SU-DHL-6 (cell line): ENCODE data around the gene SLF2.

Experiments
- H2AFZ ChIP-seq: fragments of 200-600 bp; sonication (generic); 2 replicates; pipeline ENCODE4 v1.6.1; 2014; ENCODE audit warnings: low read depth, mild to moderate bottlenecking, moderate library complexity, mixed read lengths, antibody characterized with exemption, low read length; ENCODE audit not compliant: severe bottlenecking
- H3F3A ChIP-seq: fragments of 200-600 bp; shearing (Covaris generic); 2 replicates; pipeline ENCODE4 v1.6.0; 2016; ENCODE audit warnings: antibody characterized with exemption, mild to moderate bottlenecking; ENCODE audit not compliant: insufficient read depth
- H3K27ac ChIP-seq: fragments of 200-600 bp; sonication (generic); 2 replicates; pipeline ENCODE4 v1.5.1; 2016; ENCODE audit warnings: low read depth, mild to moderate bottlenecking, low read length, moderate library complexity, mixed read lengths
- H3K27me3 ChIP-seq: fragments of 200-600 bp; sonication (generic), shearing (Covaris generic); 2 replicates; pipeline ENCODE4 v1.6.0; 2014; ENCODE audit warnings: mild to moderate bottlenecking, low read length
- H3K36me3 ChIP-seq: fragments of 200-600 bp; sonication (generic); 2 replicates; pipeline ENCODE4 v1.6.1; 2014; ENCODE audit warnings: mild to moderate bottlenecking, low read length, mixed read lengths
- H3K4me2 ChIP-seq: fragments of 300-600, 200-600 bp; shearing (Covaris generic), sonication (generic); 2 replicates; pipeline ENCODE4 v1.6.0; 2014; ENCODE audit warnings: low read length, low read depth, mild to moderate bottlenecking; ENCODE audit not compliant: poor library complexity, severe bottlenecking
- H3K4me3 ChIP-seq: fragments of 200-600 bp; sonication (generic); 2 replicates; pipeline ENCODE4 v1.5.1; 2014; ENCODE audit warnings: antibody characterized with exemption, low read length, mild to moderate bottlenecking, mixed read lengths; ENCODE audit not compliant: insufficient read depth, poor library complexity, severe bottlenecking
- H3K79me2 ChIP-seq: fragments of 200-600 bp; sonication (generic); 2 replicates; pipeline ENCODE4 v1.6.1; 2014; ENCODE audit warnings: mild to moderate bottlenecking, low read length, moderate library complexity; ENCODE audit not compliant: insufficient read depth
- H3K9ac ChIP-seq: fragments of 200-600 bp; sonication (generic); 2 replicates; pipeline ENCODE4 v1.7.0; 2014; ENCODE audit warnings: mild to moderate bottlenecking, low read length
- H3K9me2 ChIP-seq: fragments of 200-600 bp; sonication (generic); replicated peaks from 2 replicates; pipeline ENCODE4 v1.6.1; 2014; ENCODE audit warnings: low read length; ENCODE audit not compliant: insufficient read depth
- H3K9me3 ChIP-seq: fragments of 200-600 bp; sonication (generic); 2 replicates; pipeline ENCODE4 v1.6.1; 2014; ENCODE audit warnings: low read length, mixed read lengths; ENCODE audit not compliant: insufficient read depth
- H4K20me1 ChIP-seq: fragments of 200-600 bp; sonication (generic); 2 replicates; pipeline ENCODE4 v1.6.1; 2014; ENCODE audit warnings: low read depth, mild to moderate bottlenecking, antibody characterized with exemption, low read length, moderate library complexity, mixed read lengths
- EZH2phosphoT487 ChIP-seq: fragments of 200-600 bp; sonication (generic), shearing (Covaris generic); conservative IDR thresholded peaks from 2 replicates; pipeline ENCODE4 v1.6.1; 2018; ENCODE audit warnings: mild to moderate bottlenecking, antibody characterized with exemption, low read length, moderate library complexity, mixed read lengths
- TF ChIP-seq, protein P1 (sequence below): fragments of 200-600 bp; sonication (generic); IDR thresholded peaks from one replicate; pipeline ENCODE4 v1.5.1; 2017; ENCODE audit warnings: antibody characterized with exemption, mild to moderate bottlenecking, low read length, moderate library complexity; ENCODE audit not compliant: insufficient read depth, poor library complexity, severe bottlenecking

The SLF2 gene

DNA sequence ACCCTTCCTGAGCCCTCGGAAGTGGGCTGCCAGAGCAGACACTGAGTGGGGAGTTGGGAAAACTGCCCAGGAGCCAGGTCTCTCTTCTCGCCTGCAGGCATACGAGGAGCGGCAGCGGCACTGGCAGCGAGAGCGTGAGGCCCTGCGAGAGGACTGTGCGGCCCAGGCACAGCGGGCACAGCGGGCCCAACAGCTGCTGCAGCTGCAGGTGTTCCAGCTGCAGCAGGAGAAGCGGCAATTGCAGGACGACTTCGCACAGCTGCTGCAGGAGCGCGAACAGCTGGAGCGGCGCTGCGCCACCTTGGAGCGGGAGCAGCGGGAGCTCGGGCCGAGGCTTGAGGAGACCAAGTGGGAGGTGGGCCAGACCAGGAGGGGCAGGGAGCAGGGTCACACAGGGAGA is 92.6 kb downstream of the SLF2 start:
- H3K79me2 ChIP-seq = no peaks in the 10 kb centered on the region
- TF ChIP-seq, protein P1, sequence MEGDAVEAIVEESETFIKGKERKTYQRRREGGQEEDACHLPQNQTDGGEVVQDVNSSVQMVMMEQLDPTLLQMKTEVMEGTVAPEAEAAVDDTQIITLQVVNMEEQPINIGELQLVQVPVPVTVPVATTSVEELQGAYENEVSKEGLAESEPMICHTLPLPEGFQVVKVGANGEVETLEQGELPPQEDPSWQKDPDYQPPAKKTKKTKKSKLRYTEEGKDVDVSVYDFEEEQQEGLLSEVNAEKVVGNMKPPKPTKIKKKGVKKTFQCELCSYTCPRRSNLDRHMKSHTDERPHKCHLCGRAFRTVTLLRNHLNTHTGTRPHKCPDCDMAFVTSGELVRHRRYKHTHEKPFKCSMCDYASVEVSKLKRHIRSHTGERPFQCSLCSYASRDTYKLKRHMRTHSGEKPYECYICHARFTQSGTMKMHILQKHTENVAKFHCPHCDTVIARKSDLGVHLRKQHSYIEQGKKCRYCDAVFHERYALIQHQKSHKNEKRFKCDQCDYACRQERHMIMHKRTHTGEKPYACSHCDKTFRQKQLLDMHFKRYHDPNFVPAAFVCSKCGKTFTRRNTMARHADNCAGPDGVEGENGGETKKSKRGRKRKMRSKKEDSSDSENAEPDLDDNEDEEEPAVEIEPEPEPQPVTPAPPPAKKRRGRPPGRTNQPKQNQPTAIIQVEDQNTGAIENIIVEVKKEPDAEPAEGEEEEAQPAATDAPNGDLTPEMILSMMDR = no peak
- no peak for TF ChIP-seq EZH2phosphoT487
- H3K27me3 ChIP-seq = no peaks in the 10 kb centered on the region
- no peaks in the 10 kb centered on the region for H3K9me2 ChIP-seq
- H3K9ac ChIP-seq = no peak overlapping the region
- H3F3A ChIP-seq = no peaks in the 10 kb centered on the region
- H3K36me3 ChIP-seq = no peaks in the 10 kb centered on the region
- no peak overlapping the region for H3K27ac ChIP-seq
- no peak overlapping the region for H3K4me3 ChIP-seq
- H2AFZ ChIP-seq = no peak overlapping the region
- H4K20me1 ChIP-seq = no peaks in the 10 kb centered on the region
- H3K4me2 ChIP-seq = no peak overlapping the region
- no peaks in the 10 kb centered on the region for H3K9me3 ChIP-seq

DNA sequence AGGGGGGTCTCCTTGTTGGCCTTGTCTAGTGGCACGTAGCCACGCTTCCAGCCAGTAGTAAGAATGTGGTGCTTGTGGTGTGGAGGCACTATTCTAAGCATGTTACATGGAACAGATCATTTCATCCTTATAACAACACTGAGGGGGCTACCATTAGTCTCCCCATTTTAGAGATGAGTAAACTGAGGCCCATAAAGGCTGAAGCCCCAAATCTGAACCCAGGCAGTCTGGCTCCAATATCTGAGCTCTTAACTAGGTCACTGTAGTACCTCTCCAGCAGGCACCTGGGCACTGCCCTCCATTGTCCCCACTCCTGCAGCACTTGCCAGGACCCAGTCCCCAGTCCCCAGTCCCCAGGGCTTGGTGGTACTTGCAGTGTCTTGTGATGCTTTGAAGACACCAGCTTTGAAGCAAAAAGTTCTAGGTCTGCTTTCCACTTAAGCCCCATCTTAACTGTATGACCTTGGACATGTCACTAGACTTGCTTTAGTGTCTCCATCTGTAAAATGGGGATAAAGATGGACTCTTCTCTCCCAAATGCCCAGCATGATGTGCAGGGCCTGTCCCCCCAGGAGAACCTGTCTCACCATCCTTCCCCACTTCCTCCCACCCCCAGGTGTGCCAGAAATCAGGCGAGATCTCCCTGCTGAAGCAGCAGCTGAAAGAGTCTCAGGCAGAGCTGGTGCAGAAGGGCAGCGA is 93.3 kb downstream of the SLF2 start:
- Histone ChIP-seq H3F3A (no peaks in the 10 kb centered on the region), H3K4me3 (no peak overlapping the region), H3K9me3 (no peaks in the 10 kb centered on the region), H4K20me1 (no peaks in the 10 kb centered on the region), H3K27ac (no peak overlapping the region), H3K9ac (no peak overlapping the region), H2AFZ (no peak overlapping the region), H3K36me3 (no peaks in the 10 kb centered on the region), H3K9me2 (no peaks in the 10 kb centered on the region), H3K4me2 (no peak overlapping the region), H3K27me3 (no peaks in the 10 kb centered on the region), H3K79me2 (no peaks in the 10 kb centered on the region)
- TF ChIP-seq, protein P1 = no peak
- TF ChIP-seq EZH2phosphoT487 = no peak

DNA sequence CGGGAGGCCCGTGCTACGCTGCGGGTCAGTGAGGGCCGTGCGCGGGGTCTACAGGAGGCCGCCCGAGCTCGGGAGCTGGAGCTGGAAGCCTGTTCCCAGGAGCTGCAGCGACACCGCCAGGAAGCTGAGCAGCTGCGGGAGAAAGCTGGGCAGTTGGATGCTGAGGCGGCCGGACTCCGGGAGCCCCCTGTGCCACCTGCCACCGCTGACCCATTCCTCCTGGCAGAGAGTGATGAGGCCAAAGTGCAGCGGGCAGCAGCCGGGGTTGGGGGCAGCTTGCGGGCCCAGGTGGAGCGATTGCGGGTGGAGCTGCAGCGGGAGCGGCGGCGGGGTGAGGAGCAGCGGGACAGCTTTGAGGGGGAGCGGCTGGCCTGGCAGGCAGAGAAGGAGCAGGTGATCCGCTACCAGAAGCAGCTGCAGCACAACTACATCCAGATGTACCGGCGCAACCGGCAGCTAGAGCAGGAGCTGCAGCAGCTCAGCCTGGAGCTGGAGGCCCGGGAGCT is 93.9 kb downstream of the SLF2 start:
- H3K9me2 ChIP-seq = no peaks in the 10 kb centered on the region
- H2AFZ ChIP-seq = no peak overlapping the region
- no peaks in the 10 kb centered on the region for H3K79me2 ChIP-seq
- no peaks in the 10 kb centered on the region for H3K27me3 ChIP-seq
- H3K9me3 ChIP-seq = no peaks in the 10 kb centered on the region
- no peak for TF ChIP-seq EZH2phosphoT487
- TF ChIP-seq, protein P1 = no peak
- no peaks in the 10 kb centered on the region for H3K36me3 ChIP-seq
- H3K27ac ChIP-seq = no peak overlapping the region
- no peak overlapping the region for H3K9ac ChIP-seq
- H3K4me3 ChIP-seq = no peak overlapping the region
- no peak overlapping the region for H3K4me2 ChIP-seq
- no peaks in the 10 kb centered on the region for H3F3A ChIP-seq
- no peaks in the 10 kb centered on the region for H4K20me1 ChIP-seq
